ENCODE results near the gene NCAPH2. TPM values are rescaled to one million over a fixed set of nuclear protein-coding genes. Genes with fewer than 3 reads are reported as not detected.
A peak's percentile ranks its signal among the peaks of the same experiment; 100 is the strongest.
"Not testable (repeated sequence)": the region's sequence is repeated elsewhere in the genome, so short reads cannot be mapped to it uniquely, and the experiment has no call there.

Gene NCAPH2
- total RNA-seq, 4 donors from 2014 or later, result 27.7 to 48.2 (median 29.5) TPM

DNA sequence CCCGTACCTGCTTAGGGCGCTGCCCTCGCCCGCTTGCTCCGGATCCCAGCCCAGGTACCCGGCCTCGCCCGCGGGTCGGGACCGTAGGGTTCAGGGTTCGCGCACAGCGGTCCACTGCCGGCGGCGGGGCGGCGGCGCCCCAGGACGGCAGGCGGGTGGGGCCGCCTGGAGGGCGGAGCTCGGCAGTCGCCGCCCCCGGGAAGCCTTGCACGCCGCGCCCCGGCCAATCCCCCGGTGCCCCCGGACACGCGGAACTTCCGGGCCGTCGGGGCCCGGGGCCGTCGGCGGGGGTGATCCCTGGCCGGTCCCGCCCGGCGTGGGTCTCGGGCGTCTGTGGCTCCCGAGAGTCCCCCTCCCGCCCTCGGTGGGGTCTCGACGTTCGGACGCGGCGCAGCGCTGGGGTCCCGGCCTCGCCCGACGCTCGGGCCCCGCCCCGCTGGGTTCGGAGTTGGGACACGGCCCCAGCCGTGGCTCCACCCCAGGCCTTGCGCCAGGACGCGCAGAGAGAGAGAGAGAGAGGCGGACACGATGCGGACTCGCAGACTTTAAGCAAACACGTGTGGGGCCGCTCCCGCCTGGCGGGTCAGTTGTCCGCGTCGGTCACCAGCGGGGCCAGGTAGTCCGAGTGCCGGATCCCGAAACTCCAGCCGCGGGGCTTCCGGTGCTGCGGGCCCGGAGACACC lies 22.0 kb downstream of the NCAPH2 start, which contains the start of gene TYMP:
TSS of gene TYMP (minus strand) at position 116 of the 683 bp plus-strand sequence. CDS start 303 bp downstream, outside the sequence.
- DNase-seq (ENCODE audit: low spot score) (no peak), ATAC-seq (ENCODE audit: low FRiP score) (peak; percentile 26)
- no peak for TF ChIP-seq CTCF (IDR thresholded peaks at IDR 0.05)

DNA sequence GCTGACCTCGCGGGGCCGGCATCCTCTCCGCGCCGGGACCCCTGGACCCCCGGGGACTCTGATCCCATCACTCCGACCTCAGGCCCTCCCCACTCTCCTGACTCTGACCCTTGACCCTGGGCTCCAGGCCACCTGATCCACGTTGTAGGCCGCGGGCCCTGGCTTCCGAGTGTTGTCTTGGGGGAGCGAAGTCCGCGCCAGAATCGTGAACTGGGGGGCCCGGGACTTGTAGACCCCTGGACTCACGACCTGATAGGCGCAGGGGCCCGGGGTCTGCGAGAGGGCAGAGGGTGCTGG lies 22.5 kb downstream of the NCAPH2 start:
- no peak for ATAC-seq (ENCODE audit: low FRiP score)
- TF ChIP-seq CTCF (IDR thresholded peaks at IDR 0.05), result no peak
- no peak for DNase-seq (ENCODE audit: low spot score)

- DNase-seq (ENCODE audit: low spot score), result peak; percentile 79
- no peak for TF ChIP-seq CTCF (IDR thresholded peaks at IDR 0.05)
- ATAC-seq (ENCODE audit: low FRiP score), result peak; percentile 62
These were observed 23.0 kb downstream of the NCAPH2 start for GRCh38 chr22:50530877-50531545.

DNA sequence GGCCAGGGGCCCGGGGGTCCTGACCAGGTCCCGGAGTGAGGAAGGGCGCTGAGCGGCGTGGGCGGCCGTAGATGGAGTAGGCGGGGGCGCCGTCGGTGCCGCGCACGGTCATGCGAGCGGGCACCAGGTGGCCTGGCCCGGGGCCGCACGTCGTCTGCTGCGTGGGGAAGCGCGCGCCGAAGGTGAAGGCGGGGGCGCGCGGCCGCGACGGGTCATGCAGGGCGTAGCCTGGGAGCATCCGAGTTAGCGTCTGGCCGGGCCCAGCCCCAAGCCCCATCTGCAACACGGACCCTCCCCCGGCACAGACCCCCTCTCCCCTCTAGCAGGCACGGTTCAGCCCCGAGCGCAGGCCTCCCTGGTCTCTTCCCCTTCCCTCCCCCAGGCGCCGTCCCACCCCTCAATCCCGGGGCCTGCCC lies 23.5 kb downstream of the NCAPH2 start:
- no peak for DNase-seq (ENCODE audit: low spot score)
- TF ChIP-seq CTCF (IDR thresholded peaks at IDR 0.05), result no peak
- ATAC-seq (ENCODE audit: low FRiP score), result peak; percentile 39

DNA sequence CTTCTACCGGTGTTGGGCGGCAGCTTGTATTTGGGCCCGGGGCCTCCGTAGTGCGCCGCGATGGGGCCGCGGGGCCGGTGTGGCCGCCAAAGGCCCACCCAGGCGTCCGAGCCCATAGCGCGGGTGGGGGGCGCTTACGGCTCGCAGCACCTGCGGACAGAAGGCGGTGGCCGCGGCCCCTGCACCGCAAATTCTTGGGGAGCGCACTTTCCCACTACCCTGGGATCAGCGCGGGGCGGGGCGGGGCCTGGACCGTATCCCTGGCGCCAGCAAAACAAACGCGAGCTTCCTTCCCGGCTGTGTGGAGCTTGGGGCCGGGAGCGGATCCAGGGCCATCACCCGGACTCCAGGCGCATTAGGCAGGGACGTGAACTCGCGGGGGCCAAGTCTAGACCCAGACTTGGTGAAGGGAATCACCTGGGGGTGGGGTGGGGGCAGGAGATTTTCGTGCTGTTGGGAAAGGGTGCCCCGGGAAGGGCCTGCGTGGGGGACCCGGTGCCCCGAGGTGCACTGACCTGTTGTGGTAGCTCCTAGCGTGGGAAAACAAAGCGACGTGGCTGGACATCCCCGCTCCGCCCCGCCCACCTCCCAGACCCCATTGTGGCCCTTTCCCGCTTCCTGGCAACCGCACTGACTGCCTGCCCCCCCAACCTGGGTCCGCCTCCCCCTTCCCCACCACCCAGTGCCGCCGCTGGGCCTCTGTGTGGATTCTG lies 24.1 kb downstream of the NCAPH2 start:
- ATAC-seq (ENCODE audit: low FRiP score), result peak; percentile 23
- TF ChIP-seq CTCF (IDR thresholded peaks at IDR 0.05), result no peak
- DNase-seq (ENCODE audit: low spot score), result no peak

DNA sequence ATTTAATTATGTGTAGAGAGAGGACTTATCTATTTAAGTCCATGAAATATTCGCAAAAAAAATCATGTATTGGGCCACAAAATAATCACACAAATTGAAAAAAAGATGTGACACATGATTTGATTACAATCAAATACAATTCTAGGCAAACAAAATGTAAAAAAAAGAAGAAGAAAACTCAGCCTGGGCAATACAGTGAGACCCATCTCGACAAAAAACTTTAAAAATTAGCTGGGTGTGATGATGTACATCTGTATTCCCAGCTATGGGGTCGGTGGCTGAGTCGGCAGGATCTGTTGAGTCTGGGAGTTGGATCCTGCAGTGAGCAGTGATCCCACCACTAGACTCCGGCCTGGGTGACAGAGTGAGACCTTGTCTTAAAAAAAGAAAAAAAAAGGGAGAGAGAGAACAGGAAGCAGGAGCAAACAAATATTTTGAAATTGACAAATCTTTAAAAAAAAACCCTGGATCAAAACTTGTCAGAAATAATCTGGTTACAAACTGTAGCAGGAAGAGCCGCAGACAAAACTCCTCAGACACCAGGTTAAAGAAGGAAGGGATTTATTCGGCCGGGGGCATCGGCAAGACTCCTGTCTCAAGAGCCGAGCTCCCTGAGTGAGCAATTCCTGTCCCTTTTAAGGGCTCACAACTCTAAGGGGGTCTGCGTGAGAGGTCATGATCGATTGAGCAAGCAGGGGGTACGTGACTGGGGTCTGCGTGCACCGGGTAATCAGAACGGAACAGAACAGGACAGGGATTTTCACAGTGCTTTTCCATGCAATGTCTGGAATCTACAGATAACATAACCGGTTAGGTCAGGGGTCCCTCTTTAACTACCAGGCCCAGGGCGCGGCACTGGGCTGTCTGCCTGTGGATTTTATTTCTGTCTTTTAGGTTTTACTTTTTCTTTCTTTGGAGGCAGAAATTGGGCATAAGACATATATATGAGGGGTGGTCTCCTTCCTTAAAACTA lies 25.1 kb downstream of the NCAPH2 start:
- ATAC-seq (ENCODE audit: low FRiP score) (no peak), DNase-seq (ENCODE audit: low spot score) (no peak)
- no peak for TF ChIP-seq CTCF (IDR thresholded peaks at IDR 0.05)

GRCh38 chr22:50533856-50534711 lies 26.1 kb downstream of the NCAPH2 start:
- not testable (repeated sequence) for DNase-seq (ENCODE audit: low spot score); ATAC-seq (ENCODE audit: low FRiP score)
